ENCODE results near the gene SUMO3.

The SUMO3 gene

GRCh38 chr21:44803651-44804050 lies 14.2 kb downstream of the SUMO3 start:
- DNase-seq = no peak

- no peak for DNase-seq
These were observed 15.3 kb downstream of the SUMO3 start for GRCh38 chr21:44802396-44803153.

- peak; percentile 27 to 86 (median 68) for DNase-seq
These were observed 16.1 kb downstream of the SUMO3 start, which contains the start of gene UBE2G2 for GRCh38 chr21:44801468-44802395. Gene UBE2G2, minus strand, starts transcription at chr21:44801820. Its CDS starts 72 bp downstream, at chr21:44801748.

GRCh38 chr21:44800971-44801467 lies 16.8 kb downstream of the SUMO3 start:
- DNase-seq = peak in 1 of 51 donors; percentile 45

- DNase-seq = no peak
These were observed 17.8 kb downstream of the SUMO3 start for GRCh38 chr21:44800103-44800502.

- DNase-seq = no peak
These were observed 18.2 kb downstream of the SUMO3 start for GRCh38 chr21:44799646-44800045.

- DNase-seq = no peak
These were observed 20.1 kb downstream of the SUMO3 start for GRCh38 chr21:44797775-44798174.

- DNase-seq = no peak
These were observed 22.5 kb downstream of the SUMO3 start for GRCh38 chr21:44795342-44795741.

GRCh38 chr21:44793592-44794374 lies 24.1 kb downstream of the SUMO3 start:
- no peak for DNase-seq

- DNase-seq = peak in 31 of 51 donors; percentile 3 to 57 (median 21)
These were observed 24.9 kb downstream of the SUMO3 start for GRCh38 chr21:44792702-44793591.

GRCh38 chr21:44791993-44792392 lies 25.9 kb downstream of the SUMO3 start:
- DNase-seq = no peak

GRCh38 chr21:44791246-44791645 lies 26.6 kb downstream of the SUMO3 start:
- DNase-seq = no peak

GRCh38 chr21:44790368-44790767 lies 27.5 kb downstream of the SUMO3 start:
- no peak for DNase-seq

- no peak for DNase-seq
These were observed 28.0 kb downstream of the SUMO3 start for GRCh38 chr21:44789880-44790279.

GRCh38 chr21:44785620-44786335 lies 32.1 kb downstream of the SUMO3 start:
- DNase-seq = no peak

GRCh38 chr21:44784810-44785209 lies 33.1 kb downstream of the SUMO3 start:
- DNase-seq = no peak

GRCh38 chr21:44783020-44783696 lies 34.7 kb downstream of the SUMO3 start:
- no peak for DNase-seq

- no peak for DNase-seq
These were observed 36.9 kb downstream of the SUMO3 start for GRCh38 chr21:44780767-44781459.
